AG09309 (cell line): ENCODE data around the gene TMEM145.

Experiments
- DNase-seq: peaks from one replicate; pipeline ENCODE4 v3.0.0-alpha.2; 2010; ENCODE audit warnings: low read depth
- H3K4me3 ChIP-seq: 2 replicates; pipeline ENCODE4 v1.5.1; 2011; ENCODE audit warnings: mild to moderate bottlenecking, low read depth, low read length, moderate library complexity; ENCODE audit not compliant: control insufficient read depth
- TF ChIP-seq, protein P1 (sequence below): IDR thresholded peaks from 2 replicates; pipeline ENCODE4 v1.5.1; 2011; ENCODE audit warnings: mild to moderate bottlenecking, low read depth, low read length, inconsistent platforms; ENCODE audit not compliant: insufficient read depth, control insufficient read depth; ENCODE audit errors: missing control alignments

The TMEM145 gene

DNA sequence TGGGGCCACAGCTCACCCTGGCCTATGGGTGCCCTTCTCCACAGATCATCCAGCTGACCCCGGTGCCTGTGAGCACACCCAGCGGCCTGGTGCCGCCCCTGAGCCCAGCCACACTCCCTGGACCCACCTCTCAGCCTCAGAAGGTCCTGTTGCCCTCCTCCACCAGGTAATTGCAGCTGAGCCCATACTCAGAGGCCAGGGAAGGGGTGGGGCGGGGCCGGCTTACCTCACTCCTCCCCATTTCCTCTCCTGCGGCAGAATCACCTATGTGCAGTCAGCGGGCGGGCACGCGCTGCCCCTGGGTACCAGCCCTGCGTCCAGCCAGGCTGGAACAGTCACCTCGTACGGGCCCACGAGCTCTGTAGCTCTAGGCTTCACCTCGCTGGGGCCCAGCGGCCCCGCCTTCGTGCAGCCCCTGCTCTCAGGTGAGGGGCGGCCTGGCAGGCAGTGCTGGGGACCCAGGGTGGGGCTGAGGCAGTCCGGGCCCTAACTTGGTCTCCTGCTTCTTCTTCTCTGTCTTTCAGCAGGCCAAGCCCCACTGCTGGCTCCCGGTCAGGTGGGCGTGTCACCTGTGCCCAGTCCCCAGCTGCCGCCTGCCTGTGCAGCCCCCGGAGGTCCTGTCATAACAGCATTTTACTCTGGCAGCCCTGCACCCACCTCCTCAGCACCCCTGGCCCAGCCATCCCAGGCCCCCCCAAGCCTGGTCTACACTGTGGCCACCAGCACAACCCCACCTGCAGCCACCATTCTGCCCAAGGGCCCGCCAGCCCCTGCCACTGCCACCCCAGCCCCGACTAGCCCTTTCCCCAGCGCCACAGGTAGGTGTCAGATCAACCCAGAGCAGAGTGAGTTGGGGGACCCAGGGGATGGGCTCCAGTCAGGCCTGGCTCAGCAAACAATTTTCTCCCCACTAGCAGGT lies 20.8 kb upstream of the TMEM145 start:
- no peak for DNase-seq
- no peak overlapping the region for H3K4me3 ChIP-seq
- TF ChIP-seq, protein P1, sequence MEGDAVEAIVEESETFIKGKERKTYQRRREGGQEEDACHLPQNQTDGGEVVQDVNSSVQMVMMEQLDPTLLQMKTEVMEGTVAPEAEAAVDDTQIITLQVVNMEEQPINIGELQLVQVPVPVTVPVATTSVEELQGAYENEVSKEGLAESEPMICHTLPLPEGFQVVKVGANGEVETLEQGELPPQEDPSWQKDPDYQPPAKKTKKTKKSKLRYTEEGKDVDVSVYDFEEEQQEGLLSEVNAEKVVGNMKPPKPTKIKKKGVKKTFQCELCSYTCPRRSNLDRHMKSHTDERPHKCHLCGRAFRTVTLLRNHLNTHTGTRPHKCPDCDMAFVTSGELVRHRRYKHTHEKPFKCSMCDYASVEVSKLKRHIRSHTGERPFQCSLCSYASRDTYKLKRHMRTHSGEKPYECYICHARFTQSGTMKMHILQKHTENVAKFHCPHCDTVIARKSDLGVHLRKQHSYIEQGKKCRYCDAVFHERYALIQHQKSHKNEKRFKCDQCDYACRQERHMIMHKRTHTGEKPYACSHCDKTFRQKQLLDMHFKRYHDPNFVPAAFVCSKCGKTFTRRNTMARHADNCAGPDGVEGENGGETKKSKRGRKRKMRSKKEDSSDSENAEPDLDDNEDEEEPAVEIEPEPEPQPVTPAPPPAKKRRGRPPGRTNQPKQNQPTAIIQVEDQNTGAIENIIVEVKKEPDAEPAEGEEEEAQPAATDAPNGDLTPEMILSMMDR, result no peak

DNA sequence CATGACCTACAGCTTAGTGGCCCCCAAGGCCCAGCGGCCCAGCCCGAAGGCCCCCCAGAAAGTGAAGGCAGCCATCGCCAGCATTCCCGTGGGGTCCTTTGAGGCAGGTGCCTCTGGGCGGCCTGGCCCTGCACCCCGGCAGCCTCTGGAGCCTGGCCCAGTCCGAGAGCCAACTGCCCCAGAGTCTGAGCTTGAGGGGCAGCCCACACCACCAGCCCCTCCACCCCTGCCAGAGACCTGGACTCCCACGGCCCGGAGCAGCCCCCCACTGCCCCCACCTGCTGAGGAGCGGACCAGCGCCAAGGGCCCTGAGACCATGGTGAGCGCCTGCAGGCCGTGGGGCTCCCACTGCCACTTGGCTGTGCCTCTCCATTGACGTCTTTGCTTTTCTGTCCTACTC lies 20.1 kb upstream of the TMEM145 start:
- DNase-seq, result no peak
- TF ChIP-seq, protein P1, result no peak
- no peak overlapping the region for H3K4me3 ChIP-seq

DNA sequence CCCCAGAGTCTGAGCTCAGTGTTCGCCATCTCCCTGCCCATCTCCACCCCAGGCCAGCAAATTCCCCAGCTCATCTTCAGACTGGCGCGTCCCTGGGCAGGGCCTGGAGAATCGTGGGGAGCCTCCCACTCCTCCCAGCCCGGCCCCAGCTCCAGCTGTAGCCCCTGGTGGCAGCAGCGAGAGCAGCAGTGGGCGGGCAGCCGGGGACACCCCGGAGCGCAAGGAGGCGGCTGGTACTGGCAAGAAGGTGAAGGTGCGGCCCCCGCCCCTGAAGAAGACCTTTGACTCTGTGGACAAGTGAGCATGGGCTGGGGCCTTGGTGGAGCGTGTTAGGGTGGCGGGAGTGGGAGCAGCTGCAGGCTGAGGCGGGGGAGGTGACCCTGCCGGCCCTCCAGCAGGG lies 19.6 kb upstream of the TMEM145 start:
- DNase-seq, result no peak
- TF ChIP-seq, protein P1, result peak; percentile 8
- H3K4me3 ChIP-seq, result no peak overlapping the region

DNA sequence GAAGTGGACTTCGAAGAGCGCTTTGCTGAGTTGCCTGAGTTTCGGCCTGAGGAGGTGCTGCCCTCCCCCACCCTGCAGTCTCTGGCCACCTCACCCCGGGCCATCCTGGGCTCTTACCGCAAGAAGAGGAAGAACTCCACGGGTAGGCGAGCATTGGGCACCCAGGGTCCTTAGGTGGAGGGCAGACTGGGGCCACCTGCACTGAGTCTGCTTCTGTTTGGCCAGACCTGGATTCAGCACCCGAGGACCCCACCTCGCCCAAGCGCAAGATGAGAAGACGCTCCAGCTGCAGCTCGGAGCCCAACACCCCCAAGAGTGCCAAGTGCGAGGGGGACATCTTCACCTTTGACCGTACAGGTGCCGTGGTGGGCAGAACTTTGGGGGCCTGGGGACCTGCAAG lies 19.2 kb upstream of the TMEM145 start:
- TF ChIP-seq, protein P1, result no peak
- no peak for DNase-seq
- H3K4me3 ChIP-seq, result no peak overlapping the region

DNA sequence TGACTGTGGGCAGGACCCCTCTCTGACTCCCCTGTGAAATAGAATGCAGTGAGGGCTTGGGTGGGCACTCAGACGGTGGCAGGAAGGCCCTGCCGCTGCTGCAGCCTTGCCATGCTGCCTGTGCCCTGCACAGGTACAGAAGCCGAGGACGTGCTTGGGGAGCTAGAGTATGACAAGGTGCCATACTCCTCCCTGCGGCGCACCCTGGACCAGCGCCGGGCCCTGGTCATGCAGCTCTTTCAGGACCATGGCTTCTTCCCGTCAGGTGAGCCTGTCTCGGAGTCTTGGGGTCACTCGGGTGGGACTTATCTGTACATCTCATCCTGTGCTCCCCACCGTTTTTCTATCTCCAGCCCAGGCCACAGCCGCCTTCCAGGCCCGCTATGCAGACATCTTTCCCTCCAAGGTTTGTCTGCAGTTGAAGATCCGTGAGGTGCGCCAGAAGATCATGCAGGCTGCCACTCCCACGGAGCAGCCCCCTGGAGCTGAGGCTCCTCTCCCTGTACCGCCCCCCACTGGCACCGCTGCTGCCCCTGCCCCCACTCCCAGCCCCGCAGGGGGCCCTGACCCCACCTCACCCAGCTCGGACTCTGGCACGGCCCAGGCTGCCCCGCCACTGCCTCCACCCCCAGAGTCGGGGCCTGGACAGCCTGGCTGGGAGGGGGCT lies 18.5 kb upstream of the TMEM145 start:
- no peak overlapping the region for H3K4me3 ChIP-seq
- TF ChIP-seq, protein P1, result no peak
- no peak for DNase-seq

DNA sequence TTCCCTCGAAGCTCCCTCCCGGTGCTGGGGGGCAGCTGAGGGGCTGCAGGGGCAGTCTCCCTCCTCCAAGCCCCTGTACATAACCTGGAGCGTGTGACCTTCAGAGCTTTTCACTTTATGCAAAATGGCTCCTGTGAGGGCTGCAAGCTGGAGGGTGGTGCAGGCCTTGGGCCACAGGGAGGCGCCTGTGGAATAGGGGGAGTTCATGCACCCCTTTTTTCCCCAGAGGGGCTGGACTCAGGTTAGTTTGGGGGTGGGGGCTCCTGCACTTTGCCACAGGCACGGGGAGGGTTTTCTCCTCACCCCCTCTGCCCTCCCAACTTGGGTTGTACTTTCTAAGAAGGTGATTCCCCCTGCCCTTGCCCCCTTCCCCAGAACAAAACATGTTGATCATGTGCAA lies 17.8 kb upstream of the TMEM145 start:
- TF ChIP-seq, protein P1, result no peak

More for the DNA sequence above, 17.8 kb upstream of the TMEM145 start:
- no peak for DNase-seq
- no peak overlapping the region for H3K4me3 ChIP-seq
